Stimulated activated CD4-positive, alpha-beta T cell treated with anti-CD3 and anti-CD28 coated beads, Interleukin-2, amount 100 ng/mL, for 24 hours (primary cell): Measurements from ENCODE around the gene CPNE9.
A peak's percentile ranks its signal among the peaks of the same experiment; 100 is the strongest.

Experiments used
- DNase-seq, 2 donors: peaks; one replicate each; pipeline ENCODE4 v3.0.0-alpha.2; 2020

CPNE9 gene

DNA sequence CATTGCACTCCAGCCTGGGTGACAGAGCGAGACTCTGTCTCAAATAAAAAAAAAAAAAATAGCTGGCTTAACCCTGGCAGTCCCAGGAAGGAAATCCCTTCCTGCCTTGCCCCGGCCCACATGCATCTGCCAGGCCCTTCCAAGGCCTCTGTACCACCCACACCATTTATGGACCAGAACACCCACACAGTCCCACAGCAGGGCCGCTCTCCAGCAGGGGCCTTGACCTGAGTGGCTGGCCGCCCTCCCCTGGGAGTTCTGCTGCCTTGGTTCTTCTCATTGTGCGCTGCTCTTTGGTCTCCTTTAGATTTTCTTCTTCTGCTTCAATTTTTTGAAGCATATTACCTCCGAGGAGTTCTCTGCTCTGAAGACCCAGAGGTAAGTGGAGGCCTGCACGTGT lies 16.1 kb upstream of the CPNE9 start:
- no peak for DNase-seq

DNA sequence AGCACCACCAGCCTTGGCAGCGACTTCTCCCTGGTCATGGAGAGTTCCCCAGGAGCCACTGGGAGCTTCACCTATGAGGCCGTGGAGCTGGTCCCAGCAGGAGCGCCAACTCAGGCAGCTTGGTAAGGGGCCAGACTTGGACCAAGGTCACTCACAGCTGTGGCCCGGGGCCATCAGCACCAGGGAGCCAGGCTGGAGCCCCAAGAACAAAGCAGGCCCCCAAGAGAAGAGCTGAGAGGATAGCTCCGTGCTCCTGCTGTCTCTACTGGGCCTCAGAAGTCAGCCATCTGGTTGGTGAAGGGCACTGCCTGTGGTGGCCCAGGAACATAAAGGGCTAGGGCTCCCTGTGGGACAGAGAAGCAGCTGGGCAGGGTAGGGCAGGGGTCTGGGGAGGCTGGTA lies 14.7 kb upstream of the CPNE9 start:
- DNase-seq: no peak

DNA sequence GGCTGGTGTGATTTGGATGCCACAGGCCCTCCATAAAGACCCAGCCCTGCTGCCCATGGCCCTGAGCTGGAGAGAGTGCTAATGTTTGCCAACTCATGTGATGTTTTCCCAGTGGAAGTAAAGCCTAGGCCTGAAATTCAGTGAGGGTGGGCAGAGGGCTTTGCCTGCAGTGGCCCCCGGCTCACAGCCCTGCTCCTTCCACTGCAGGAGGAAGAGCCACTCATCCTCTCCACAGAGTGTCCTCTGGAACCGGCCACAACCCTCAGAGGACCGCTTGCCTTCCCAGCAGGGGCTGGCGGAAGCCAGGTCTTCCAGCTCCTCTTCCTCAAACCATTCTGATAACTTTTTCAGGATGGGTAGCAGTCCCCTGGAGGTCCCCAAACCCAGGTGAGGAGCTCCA lies 13.9 kb upstream of the CPNE9 start:
- DNase-seq: no peak

DNA sequence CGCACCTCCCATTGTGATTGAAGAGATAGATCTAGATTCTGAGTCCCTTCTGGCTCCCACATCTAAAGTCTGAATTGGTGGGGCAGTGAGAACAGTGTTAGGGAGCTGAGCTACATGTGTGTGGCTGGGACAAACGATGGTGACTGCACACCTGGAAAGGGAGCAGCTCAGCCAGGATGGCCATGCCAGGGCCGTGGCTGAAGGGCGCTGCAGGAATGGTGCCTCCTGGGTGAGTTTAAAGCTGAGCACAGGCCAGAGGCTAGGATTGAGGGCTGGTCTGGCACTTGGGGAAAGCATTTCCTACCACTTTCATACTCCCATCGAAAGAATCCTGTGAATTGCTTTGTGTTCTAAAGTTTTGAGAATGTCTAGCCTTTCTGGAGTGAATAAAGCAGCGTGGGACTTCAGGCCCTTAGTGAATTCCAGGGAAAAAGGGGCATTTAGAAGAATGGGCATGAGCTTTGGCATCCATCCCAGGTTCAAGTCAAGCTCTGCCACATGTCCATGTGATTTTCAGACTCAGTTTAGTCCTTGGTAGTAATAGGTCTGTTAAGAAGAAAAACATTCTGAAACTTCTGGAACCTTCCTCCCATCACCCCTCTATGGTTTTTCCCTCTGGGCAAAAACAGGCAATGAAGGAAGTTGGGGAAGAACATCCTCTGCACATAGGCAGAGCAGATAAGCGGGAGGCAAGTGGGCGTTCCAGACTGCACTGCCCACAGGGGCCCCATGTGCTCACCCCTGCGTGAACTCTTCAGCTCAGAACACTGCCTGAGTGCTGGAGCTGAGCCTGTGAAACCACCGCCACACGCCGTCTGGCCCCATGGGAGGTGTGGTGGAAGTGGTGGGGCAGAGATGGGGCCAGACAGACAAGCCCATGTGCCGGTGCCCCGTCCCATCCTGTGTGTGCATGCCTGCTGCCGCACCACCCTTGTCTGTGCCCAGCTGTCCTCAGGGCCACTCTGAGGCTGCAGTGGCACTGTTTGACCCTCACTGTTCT lies 12.9 kb upstream of the CPNE9 start:
- DNase-seq: no peak

GRCh38 chr3:9691636-9692035 lies 12.0 kb upstream of the CPNE9 start:
- DNase-seq: no peak

DNA sequence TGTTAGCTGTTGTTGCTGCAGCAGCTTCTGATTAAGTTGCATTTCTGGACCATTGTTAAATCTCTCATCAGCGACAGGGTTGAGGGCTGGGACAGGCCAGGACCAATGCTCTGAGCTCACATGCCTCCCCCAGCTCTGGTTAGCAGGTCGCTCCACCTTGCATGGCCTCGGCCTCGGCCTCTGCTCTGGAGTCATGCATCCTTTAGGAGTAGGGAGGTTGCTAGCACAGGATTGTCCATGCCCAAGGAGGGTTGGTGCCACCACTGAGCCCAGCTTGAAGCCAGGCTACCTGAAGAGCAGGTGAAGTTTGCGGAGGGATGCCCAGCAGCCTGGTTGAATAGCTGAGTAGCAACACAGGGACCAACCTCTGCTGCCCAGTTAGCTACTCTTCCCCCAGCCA lies 11.2 kb upstream of the CPNE9 start:
- DNase-seq: no peak

GRCh38 chr3:9695345-9695744 lies 8.3 kb upstream of the CPNE9 start:
- no peak for DNase-seq

DNA sequence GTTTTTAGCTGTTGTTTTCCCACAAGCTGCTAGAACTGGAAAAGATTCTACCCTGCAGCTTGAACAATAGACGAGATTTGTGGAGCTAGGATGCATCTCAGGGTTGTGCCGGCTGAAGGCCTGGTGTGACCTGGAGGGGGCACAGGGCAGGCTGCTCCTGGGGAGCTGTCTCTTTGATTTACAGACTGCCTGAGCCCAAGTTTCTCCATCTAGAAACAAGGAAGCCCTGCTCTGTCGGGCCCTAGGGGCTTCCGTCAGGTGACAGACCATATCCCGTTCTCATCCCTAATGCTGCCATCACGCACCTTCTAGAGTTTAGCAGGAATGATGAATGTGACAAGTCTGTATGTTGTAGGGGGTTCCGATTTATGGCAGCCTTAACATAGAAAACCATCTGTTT lies 7.9 kb upstream of the CPNE9 start:
- no peak for DNase-seq

DNA sequence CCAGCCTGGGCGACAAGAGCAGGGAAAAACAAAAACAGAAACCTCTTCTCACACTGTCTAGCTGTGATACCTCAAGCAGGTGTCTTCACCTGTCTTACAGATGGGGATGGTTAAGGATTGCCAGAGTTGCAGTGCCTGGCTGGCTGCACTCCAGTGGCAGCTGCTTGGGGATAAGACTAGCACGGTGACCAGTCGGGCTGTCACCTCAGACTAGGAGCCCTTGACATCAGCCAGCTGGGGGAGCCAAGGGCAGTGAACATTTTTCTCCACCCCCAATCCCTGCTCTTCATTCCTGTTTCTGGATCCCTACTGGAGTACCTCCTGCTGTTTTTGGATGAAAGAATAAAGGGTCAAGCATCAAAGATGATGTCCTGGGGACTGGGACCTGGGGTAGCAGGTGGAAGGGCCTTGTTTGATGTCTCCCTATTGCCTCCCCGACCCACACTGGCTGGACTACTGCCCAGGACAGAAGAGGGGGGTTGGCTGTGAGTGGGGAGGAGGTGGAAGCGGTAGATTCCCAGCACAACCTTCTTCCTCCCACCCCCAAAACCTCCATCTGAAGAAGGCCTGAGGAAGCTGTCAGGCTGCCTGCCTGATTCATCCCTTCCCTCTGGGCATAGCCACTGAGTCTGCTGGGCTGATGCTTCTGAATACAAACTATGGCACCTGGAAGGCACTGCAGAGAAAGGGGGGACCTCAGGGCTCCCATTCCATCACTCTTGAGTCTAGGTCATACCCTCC lies 7.0 kb upstream of the CPNE9 start:
- no peak for DNase-seq

DNA sequence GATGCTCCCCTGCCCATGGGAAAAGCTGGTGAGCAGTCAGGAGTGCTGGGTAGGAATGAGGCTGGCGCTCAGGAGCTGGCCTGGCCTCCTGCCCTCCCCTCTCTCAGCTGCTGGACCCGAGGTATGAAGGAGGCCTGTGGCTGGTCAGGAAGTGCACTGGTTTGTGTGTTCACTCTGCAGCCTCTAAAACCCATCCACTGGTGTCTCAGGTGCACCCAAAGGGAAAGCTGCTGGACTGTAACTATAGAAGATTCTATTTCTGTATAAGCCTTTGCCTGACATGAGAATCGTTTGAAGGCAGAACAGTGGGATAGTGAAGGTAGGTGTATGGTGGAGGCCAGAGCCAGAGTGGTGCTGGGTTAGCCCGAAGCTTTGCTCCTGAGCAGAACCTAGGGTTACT lies 5.7 kb upstream of the CPNE9 start:
- no peak for DNase-seq

GRCh38 chr3:9698293-9698692 lies 5.3 kb upstream of the CPNE9 start:
- DNase-seq: no peak

DNA sequence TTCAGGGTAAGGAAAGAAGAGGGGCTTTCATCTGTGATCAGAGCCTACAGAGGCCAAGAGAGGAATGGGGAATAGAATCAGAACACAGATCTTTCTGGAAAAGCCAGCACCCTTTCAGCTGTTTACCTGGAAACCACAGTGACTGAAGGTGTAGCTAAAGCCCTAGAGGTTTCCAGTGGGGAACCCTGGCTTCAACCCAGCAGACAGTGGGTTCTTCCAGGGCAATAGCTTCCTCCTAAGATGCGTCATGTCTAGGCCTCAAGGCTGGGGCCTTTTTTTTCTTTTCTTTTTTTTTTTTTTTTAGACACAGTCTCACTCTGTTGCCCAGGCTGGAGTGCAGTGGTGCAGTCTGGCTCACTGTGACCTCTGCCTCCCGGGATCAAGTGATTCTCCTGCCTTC lies 3.1 kb upstream of the CPNE9 start:
- DNase-seq: no peak

- no peak for DNase-seq
Observed at GRCh38 chr3:9701006-9701405, 2.6 kb upstream of the CPNE9 start.

- DNase-seq: no peak
Observed at GRCh38 chr3:9701711-9702110, 1.9 kb upstream of the CPNE9 start.

DNA sequence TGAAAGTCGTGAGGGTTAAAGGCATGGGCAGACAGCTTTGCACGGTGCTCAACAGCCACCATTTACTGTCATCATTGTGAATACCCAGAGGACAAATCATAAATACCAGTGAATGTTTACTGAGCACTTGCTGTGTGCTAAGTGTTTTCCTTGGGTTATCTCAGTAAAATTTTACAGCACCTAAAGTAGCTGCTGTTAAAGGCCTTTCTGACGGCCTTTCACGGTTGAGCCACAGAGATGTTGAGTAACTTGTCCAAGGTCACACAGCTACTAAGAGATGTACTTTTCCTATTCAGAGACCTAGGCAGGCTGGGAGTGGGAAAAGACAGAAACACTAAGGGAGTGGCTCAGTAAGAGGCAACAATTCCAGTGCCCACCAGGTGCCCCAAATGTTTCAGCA lies 393 bp upstream of the CPNE9 start:
- no peak for DNase-seq

- peak in 1 of 2 donors; percentile 35 for DNase-seq
Observed at GRCh38 chr3:9704347-9705322, 1.0 kb downstream of the CPNE9 start.

- no peak for DNase-seq
Observed at GRCh38 chr3:9710174-9710739, 6.6 kb downstream of the CPNE9 start.

DNA sequence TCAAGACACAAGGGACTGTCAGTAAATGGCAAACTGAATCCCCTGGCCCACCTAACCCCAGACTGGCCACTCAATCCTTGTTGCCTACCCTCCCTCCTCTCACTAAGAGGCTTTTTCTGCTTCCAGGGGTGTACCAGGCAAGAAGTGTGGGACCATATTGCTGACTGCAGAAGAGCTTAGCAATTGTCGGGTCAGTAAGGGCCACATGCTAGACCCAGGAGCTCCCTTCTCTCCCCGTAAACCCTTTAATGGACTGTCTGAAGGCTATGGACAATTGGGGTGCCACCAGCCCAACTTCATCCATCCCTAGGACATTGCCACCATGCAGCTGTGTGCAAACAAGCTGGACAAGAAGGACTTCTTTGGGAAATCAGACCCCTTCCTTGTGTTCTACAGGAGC lies 8.8 kb downstream of the CPNE9 start:
- no peak for DNase-seq

DNA sequence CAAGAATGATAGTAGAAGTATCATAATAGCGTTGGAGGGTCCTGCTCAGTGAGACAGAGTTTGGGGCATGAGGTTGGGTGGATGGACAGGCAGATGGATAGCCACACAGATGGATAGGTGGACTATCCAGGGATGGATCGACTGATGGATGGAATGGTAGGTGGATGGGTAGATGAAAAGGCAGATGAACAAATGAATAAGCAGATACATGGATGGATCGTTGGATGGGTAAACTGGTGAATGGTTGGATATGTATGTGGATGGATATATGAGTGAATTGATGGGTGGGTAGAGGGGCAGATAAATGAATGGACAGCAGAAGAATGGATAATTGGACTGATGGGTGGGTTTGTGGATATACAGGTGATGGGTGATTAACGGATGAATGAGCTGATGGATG lies 9.5 kb downstream of the CPNE9 start:
- no peak for DNase-seq

- peak in 1 of 2 donors; percentile 17 for DNase-seq
Observed at GRCh38 chr3:9715136-9715535, 11.5 kb downstream of the CPNE9 start.

- peak; percentile 40 to 41 for DNase-seq
Observed at GRCh38 chr3:9715764-9716437, 12.3 kb downstream of the CPNE9 start.
